GM12874 (cell line): ENCODE results near the gene NINJ2.

ENCODE experiments used
- TF ChIP-seq, protein P1 (sequence below): IDR thresholded peaks from 2 replicates; pipeline ENCODE4 v1.5.1; 2011; ENCODE audit warnings: low read depth, mild to moderate bottlenecking, control low read depth, low read length, moderate library complexity; ENCODE audit not compliant: insufficient read depth

NINJ2 gene

DNA sequence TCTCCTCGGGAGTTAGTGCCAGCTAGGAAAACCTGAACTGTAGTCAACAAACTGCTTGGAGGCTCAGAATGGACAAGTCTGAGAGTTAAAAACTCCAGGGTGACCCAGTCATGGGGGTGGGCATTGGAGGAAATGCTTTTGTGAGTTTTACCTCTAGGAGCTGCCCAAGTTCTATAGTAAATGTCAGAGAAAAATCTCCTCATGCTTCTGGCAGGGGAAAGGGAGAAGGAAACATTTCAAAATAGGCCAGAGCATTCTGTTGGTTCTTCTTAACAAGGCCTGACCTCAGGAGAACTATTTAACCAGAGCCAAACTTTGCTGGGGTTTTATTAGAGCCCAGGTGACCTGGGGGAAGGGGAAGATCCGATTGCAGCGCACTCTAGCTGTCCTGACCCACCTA, 12.3 kb downstream of the NINJ2 start:
- TF ChIP-seq, protein P1, sequence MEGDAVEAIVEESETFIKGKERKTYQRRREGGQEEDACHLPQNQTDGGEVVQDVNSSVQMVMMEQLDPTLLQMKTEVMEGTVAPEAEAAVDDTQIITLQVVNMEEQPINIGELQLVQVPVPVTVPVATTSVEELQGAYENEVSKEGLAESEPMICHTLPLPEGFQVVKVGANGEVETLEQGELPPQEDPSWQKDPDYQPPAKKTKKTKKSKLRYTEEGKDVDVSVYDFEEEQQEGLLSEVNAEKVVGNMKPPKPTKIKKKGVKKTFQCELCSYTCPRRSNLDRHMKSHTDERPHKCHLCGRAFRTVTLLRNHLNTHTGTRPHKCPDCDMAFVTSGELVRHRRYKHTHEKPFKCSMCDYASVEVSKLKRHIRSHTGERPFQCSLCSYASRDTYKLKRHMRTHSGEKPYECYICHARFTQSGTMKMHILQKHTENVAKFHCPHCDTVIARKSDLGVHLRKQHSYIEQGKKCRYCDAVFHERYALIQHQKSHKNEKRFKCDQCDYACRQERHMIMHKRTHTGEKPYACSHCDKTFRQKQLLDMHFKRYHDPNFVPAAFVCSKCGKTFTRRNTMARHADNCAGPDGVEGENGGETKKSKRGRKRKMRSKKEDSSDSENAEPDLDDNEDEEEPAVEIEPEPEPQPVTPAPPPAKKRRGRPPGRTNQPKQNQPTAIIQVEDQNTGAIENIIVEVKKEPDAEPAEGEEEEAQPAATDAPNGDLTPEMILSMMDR = peak; percentile 18; the same call in 1 of the 2 replicates

DNA sequence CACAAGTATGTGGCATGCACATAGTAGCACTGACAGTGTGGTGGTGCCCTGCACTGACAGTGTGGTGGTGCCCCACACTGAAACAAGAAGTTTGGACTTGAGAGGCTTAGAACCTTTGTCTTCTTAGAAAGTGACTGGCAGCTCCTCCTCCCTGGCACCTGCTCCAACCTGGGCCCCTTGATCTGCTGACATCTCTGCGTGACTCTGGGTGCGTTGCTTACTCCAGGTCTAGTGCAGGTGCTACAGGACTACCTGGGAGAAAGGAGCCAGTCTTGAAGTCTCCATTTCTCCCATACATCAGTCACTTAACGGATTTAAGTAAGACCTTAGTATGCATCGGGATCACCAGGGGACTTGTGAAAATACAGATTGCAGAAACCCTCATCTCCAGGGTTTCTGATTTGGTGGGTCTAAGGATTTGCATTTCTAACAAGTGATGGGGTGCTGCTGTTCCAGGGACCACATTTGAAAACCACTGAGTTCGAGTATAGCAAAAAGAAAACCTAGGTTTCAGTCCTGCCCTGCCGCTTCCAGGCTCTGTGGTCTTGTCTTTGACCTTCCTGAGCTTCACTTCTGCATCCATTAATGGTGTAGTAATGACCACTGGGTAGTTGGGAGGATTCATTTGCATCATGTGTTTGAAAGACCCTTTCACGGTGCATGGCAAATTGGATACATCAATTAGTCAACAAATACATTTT, 15.7 kb downstream of the NINJ2 start:
- TF ChIP-seq, protein P1 = no peak

DNA sequence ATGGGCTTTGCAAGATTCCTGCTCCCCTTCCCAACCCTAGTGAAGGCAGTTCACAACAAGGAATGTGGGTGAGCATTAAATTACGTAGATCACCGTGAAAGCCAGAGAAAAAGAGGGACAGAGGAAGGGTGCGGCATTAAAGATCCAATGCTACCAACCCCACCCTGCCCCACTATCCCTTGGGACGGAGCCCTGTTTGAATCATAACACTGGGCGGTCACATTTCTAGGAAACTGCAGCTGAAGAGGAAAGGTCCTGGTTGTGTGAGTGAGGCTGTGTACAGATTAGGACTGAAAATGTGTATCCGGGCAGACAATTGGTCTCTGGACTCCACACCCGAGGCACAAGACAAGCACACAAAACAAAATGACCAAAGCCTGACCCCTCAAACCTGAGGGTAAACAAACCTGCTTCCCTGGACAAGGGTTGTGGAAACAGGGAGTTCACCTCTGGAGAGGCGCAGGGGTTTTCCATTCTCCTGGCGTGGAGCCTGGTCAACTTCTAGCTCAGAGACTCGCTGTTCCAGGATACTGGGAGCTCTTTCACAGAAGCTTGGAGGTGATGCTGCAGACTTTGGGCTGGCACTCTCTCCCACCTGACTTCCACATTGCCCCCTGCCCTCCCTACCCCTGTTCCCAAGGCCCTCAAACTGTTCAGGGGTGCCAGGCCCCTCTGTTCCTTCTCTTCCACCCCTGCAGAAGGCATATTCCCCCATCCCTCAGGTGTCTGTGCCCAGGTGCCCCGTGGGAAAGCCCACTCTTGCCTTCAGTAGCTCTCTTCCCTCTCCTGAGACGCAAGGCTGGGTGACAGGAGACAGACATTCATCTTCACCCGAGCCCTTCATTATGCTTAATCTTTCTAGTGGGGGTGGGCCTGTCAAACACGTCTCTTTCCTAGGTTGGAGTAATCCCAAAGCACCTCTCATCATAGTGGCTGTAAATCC, 16.5 kb downstream of the NINJ2 start:
- TF ChIP-seq, protein P1 = no peak

DNA sequence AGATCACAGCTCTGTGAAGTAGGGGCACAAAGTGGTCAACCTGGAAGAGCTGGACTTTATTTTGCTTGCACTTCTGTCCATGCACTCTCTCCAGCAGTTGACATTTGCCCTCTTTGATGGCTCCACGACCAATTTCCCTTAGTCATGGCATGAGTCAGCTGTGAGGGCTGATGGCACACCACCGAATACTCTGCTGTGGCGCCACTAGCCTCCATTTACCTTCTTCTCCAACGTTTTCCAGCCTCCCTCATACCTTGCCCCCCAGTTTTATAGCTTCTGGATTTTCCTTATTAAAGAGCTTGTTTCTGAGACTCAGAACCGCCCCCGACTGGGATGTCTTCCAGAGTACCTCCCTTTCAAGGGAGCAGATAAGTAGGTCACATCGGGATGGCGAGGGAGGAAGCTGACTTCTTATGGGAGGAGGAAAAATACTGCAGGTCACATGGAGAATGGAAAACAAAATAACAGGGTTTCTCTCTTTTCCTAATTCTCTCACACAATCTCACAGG, 17.6 kb downstream of the NINJ2 start:
- TF ChIP-seq, protein P1 = no peak

DNA sequence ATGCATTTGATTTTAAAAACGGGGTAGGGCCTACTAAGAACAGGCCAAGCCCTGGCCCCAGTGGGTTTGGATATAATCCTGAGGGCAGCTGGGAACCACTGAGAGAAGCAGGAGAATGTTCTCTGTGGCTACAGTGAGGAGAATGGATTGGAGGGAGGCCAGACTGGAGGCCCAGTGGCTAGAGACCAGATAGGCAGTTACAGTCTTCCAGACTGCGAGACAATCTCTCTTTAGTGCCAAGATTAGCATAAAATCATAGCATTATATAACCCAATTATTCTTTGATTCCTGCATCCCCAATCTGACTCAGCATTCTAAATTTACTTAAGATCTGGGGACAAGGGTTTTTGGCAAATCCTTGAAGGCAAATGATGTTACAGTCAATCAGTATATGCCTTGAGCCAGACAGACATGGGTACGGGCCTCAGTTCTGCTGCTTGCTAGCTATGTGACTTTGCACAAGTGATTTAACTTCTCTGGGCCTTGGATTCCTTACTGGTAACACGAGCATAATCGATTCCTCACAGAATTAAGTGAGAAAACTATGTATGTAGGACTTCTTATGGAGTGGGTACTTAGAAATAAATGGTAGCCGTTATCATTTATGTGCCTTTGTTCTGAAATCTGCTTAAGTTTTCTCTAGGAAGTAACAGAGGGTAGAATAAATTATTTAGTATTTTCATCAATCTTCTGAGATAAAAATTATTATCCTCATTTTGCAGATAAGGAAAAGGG, 18.3 kb downstream of the NINJ2 start:
- TF ChIP-seq, protein P1 = no peak

DNA sequence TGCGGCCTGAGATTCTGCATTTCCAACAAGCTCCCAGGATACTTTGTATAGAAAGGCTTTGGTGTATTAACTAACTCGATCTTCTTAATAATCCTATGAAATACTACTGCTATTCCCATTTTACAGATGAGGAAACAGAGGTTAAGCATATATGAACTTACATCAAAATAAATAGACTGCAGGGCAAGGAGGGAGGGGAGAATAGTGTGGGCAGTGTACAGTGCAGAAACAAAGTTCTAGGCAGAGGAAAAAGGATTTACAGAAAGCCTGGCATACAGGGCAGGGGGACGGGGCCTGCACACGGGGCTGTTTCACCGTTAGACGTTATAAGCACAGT, 19.0 kb downstream of the NINJ2 start:
- TF ChIP-seq, protein P1 = no peak
